GM21367 (cell line): ENCODE results near the gene SMYD3.

Experiments
- ATAC-seq: cut with Tn5 transposase; IDR thresholded peaks from one replicate; pipeline ENCODE4 v1.9.1; 2021; ENCODE audit not compliant: unreplicated experiment

The SMYD3 gene

DNA sequence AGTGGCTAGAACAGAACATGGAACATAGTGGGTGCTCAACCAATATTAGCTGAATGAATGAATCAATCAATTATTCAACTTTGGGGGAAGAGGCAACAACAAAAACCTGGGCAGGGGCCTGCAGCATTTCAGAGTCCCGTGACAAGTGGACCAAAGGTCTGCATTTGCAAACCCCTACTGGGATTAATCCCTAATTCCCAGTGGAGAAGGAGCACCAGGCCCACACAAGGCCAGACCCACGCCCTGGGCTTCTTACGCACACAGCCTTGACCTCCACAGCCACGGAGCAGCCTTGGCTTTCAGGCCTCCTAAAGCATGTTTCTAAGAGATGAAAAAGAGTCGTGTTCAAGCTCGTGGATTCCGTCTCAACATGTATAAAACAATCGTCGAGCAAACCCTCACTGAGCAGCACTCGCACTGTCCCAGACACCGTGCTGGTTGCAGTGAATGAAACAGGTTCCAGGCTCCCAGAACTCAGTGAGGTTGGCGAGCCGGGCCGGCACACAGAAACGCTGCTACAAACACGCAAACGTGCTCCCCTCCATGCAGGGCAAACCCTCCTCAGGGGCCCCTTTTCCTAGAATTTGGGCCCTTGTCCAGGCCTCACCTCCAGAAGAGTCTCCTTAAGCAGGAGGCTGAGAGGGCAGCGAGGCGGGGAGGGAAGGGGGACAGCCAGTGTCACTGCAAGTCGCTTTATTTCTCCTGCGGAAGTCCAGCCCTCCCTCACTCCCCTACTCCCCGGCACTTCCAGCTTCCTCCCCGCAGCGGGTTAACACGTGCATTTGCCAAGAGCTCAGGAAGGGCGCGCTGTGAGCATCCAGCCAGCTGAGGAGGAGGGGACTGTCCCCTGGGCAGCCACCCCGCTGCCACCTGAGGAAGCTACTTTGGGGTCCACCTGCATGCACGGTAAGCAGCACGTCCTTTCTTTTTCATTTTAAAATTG is 795.8 kb downstream of the SMYD3 start:
- no peak for ATAC-seq

DNA sequence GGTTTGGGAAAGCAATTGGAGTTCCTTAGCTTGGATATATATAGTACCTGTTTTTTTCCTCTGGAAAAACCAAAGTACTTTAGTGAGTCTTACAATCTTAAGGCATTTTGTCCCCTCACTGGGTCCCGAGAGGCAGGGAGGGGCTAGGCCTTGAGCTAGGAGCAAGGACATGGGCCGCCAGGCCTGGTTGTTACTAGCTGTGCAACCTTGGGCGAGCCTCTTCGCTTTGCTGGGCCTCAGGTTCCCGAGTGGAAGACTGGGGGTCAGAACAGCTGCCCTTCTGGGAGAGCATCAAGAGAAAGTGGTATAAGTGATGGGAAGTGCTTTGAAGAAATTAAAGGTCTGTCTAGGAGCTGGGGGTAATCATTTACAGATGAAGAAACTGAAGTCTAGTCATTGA is 799.1 kb downstream of the SMYD3 start:
- ATAC-seq, result no peak

DNA sequence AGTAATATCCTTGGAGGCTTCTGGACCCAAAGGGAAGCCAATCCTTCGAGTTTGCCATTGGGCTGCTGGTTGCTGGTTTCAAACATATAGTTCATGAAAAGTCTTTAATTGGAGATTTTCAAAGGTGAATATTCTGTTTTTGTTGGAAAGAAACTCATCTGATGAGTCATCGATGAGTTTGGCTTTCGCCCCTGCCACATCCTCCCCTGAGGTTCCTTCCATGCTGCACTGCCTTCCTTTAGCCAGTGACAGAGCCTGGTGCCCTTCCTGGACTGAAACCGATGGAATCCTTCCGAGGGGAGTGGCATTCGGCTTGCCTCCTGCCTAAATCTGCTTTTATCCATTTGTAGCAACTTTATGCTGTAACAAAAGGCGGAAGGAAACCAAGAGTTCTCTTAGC is 802.3 kb downstream of the SMYD3 start:
- no peak for ATAC-seq

DNA sequence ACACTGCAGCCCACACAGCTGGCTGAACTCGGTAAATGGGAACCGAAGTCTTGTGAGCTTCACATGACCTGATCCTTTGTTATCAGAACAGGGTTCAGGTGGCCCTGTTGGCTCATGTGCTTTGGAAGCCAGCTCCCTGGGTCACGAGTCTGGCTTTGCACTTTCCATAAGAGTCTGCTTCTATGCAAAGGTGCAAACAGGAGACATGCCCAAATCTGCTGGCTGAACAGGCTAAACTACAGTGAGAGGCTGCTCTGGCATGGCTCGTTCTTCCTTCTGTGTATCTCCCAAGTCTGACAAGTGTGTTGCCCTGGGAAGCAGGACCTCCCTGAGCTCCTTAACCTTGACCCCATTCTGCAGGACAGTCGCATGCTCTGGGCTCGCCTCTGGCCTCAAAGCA is 802.7 kb downstream of the SMYD3 start:
- ATAC-seq, result no peak

DNA sequence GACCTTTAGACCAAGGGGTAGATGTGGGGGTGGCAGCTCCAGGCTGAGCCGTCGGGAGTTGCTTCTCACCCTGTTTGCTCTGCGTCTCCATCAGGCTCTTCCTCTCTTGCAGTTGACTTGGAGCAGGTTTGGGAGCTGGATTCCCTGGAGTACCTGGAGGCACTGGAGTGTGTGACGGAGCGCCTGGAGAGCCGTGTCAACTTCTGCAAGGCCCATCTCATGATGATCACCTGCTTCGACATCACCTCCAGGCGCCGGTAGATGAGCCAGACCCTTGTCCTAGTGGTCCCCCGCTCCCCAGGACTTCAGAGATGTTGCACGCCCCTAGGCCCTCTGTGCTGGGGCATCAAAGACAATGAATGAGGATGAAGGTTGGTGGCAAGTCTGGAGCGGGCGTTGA is 804.7 kb downstream of the SMYD3 start:
- no peak for ATAC-seq

DNA sequence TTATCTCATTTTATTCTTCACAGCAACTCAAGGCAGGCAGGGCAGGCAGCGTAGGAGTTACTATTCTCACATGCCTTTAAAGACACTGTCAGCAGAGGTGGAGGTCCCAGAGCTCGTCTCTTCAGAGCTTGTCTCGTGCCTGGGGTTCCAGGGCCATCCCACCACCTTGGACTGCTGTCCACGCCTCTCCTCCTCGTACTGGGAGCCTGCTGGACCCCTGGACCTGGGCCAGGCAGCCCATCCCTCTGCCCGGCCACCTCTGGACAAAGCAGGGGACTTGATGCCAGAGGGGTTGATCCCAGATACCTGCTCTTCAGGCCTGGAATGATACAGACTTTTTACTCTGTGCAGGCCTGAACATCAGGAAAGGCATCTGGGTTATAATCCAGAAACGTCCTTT is 805.4 kb downstream of the SMYD3 start:
- no peak for ATAC-seq

DNA sequence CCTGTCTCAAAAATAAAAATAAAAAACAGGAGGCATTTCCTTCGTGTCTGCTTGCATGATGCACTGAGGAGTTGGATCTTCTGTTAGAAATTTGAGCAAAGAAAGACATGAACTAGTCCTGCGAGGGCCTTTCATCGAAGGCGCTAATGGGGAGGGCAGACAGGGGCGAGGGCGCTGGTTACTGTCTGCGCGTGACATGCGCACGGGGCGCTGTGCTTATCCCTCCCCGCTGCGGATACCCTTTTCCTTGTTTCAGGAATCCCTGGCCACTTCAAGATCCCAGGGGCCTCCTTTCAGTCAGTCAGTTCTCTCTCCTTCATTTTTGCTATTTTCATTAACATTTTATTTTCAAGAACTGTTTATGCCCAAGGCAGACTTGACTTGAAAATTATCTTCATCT is 806.4 kb downstream of the SMYD3 start:
- no peak for ATAC-seq
